ENCODE results near the gene CCDC91. TPM values are rescaled to one million over a fixed set of nuclear protein-coding genes. Genes with fewer than 3 reads are reported as not detected.
"Not testable (repeated sequence)": the region's sequence is repeated elsewhere in the genome, so short reads cannot be mapped to it uniquely, and the experiment has no call there.

CCDC91 gene
- total RNA-seq, 1 donor from 2014 or later, result 12.0 TPM

DNA sequence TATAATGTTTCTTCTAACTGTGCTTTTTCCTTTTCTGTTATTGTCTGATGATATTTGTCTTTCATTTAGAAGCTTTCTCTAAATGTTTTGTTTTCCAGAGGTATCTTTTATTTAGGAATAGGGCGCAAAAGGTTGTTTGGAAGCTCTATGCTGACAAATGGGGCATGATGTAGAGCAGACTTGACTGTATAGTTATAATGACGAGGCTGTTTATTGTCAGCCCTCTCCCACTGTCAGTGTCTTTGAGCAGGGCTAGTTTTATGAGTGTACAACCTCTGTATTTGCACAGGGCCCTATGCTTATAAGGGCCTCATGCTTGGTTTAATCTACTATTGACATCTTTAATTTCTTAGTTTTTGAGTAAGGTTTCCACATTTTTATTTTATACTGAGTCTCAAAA is 158.9 kb downstream of the CCDC91 start:
- Mint-ChIP-seq H3K27ac (no peak overlapping the region), H3K9me3 (peaks cover 9% of the 10 kb centered on the region), H3K36me3 (ENCODE audit: low read depth) (peaks cover 6% of the 10 kb centered on the region), H3K27me3 (no peaks in the 10 kb centered on the region), H3K4me3 (no peak overlapping the region), H3K4me1 (peaks cover 4% of the 10 kb centered on the region)
- intact Hi-C loops (cut with micrococcal nuclease), result no loop called here
- no peak for DNase-seq

- Mint-ChIP-seq H3K27me3 (no peaks in the 10 kb centered on the region), H3K27ac (no peak overlapping the region), H3K4me3 (no peak overlapping the region), H3K4me1 (peaks cover 4% of the 10 kb centered on the region), H3K9me3 (peaks cover 10% of the 10 kb centered on the region), H3K36me3 (ENCODE audit: low read depth) (peaks cover 6% of the 10 kb centered on the region)
- intact Hi-C loops (cut with micrococcal nuclease), result no loop called here
- no peak for DNase-seq
These were observed 160.2 kb downstream of the CCDC91 start for GRCh38 chr12:28350502-28350901.

GRCh38 chr12:28351414-28351813 is 161.2 kb downstream of the CCDC91 start:
- Mint-ChIP-seq H3K4me1 (peaks cover 4% of the 10 kb centered on the region), H3K27me3 (no peaks in the 10 kb centered on the region), H3K27ac (no peak overlapping the region), H3K36me3 (ENCODE audit: low read depth) (peaks cover 6% of the 10 kb centered on the region), H3K4me3 (no peak overlapping the region), H3K9me3 (peaks cover 10% of the 10 kb centered on the region)
- intact Hi-C loops (cut with micrococcal nuclease), result no loop called here
- no peak for DNase-seq

- intact Hi-C loops (cut with micrococcal nuclease), result no loop called here
- no peak for DNase-seq
- no peak overlapping the region for H3K27ac Mint-ChIP-seq
- peaks cover 6% of the 10 kb centered on the region for H3K36me3 Mint-ChIP-seq (ENCODE audit: low read depth)
- no peaks in the 10 kb centered on the region for H3K27me3 Mint-ChIP-seq
- peaks cover 10% of the 10 kb centered on the region for H3K9me3 Mint-ChIP-seq
- H3K4me1 Mint-ChIP-seq, result peaks cover 4% of the 10 kb centered on the region
- no peak overlapping the region for H3K4me3 Mint-ChIP-seq
These were observed 164.9 kb downstream of the CCDC91 start for GRCh38 chr12:28355161-28355560.

GRCh38 chr12:28360253-28360652 is 170.0 kb downstream of the CCDC91 start:
- Mint-ChIP-seq H3K9me3 (no peaks in the 10 kb centered on the region), H3K27ac (no peak overlapping the region), H3K27me3 (no peaks in the 10 kb centered on the region), H3K36me3 (ENCODE audit: low read depth) (peaks cover 2% of the 10 kb centered on the region), H3K4me3 (no peak overlapping the region), H3K4me1 (no peaks in the 10 kb centered on the region)
- DNase-seq, result no peak
- intact Hi-C loops (cut with micrococcal nuclease), result no loop called here

- DNase-seq, result no peak
- Mint-ChIP-seq H3K36me3 (ENCODE audit: low read depth) (peaks cover 34% of the 10 kb centered on the region), H3K9me3 (peaks cover 34% of the 10 kb centered on the region), H3K27me3 (no peaks in the 10 kb centered on the region), H3K4me3 (no peak overlapping the region), H3K4me1 (no peaks in the 10 kb centered on the region), H3K27ac (no peak overlapping the region)
- intact Hi-C loops (cut with micrococcal nuclease), result no loop called here
These were observed 177.1 kb downstream of the CCDC91 start for GRCh38 chr12:28367326-28367725.

GRCh38 chr12:28367993-28368392 is 177.7 kb downstream of the CCDC91 start:
- Mint-ChIP-seq H3K27me3 (no peaks in the 10 kb centered on the region), H3K4me3 (no peak overlapping the region), H3K4me1 (no peaks in the 10 kb centered on the region), H3K36me3 (ENCODE audit: low read depth) (peaks cover 34% of the 10 kb centered on the region), H3K27ac (no peak overlapping the region), H3K9me3 (peaks cover 34% of the 10 kb centered on the region)
- intact Hi-C loops (cut with micrococcal nuclease), result no loop called here
- no peak for DNase-seq

GRCh38 chr12:28369483-28369882 is 179.2 kb downstream of the CCDC91 start:
- Mint-ChIP-seq H3K27me3 (no peaks in the 10 kb centered on the region), H3K4me1 (no peaks in the 10 kb centered on the region), H3K36me3 (ENCODE audit: low read depth) (peaks cover 36% of the 10 kb centered on the region), H3K9me3 (peaks cover 42% of the 10 kb centered on the region), H3K4me3 (no peak overlapping the region), H3K27ac (no peak overlapping the region)
- intact Hi-C loops (cut with micrococcal nuclease), result no loop called here
- DNase-seq, result no peak

GRCh38 chr12:28374556-28374955 is 184.3 kb downstream of the CCDC91 start:
- intact Hi-C loops (cut with micrococcal nuclease), result no loop called here
- peaks cover 27% of the 10 kb centered on the region for H3K9me3 Mint-ChIP-seq
- no peaks in the 10 kb centered on the region for H3K27me3 Mint-ChIP-seq
- H3K4me3 Mint-ChIP-seq, result no peak overlapping the region
- H3K4me1 Mint-ChIP-seq, result peaks cover 1% of the 10 kb centered on the region
- peaks cover 16% of the 10 kb centered on the region for H3K36me3 Mint-ChIP-seq (ENCODE audit: low read depth)
- H3K27ac Mint-ChIP-seq, result no peak overlapping the region
- DNase-seq, result no peak

GRCh38 chr12:28378736-28379135 is 188.5 kb downstream of the CCDC91 start:
- Mint-ChIP-seq H3K4me3 (no peak overlapping the region), H3K27me3 (no peaks in the 10 kb centered on the region), H3K4me1 (peaks cover 1% of the 10 kb centered on the region), H3K27ac (no peak overlapping the region), H3K9me3 (peaks cover 6% of the 10 kb centered on the region), H3K36me3 (ENCODE audit: low read depth) (peaks cover 3% of the 10 kb centered on the region)
- intact Hi-C loops (cut with micrococcal nuclease), result no loop called here
- no peak for DNase-seq

GRCh38 chr12:28379779-28380178 is 189.5 kb downstream of the CCDC91 start:
- DNase-seq; H3K27ac Mint-ChIP-seq; H3K4me1 Mint-ChIP-seq; H3K36me3 Mint-ChIP-seq (ENCODE audit: low read depth); H3K9me3 Mint-ChIP-seq; intact Hi-C loops (cut with micrococcal nuclease); H3K27me3 Mint-ChIP-seq; H3K4me3 Mint-ChIP-seq: not testable (repeated sequence)

- no peak overlapping the region for H3K27ac Mint-ChIP-seq
- H3K27me3 Mint-ChIP-seq, result no peaks in the 10 kb centered on the region
- H3K9me3 Mint-ChIP-seq, result no peaks in the 10 kb centered on the region
- no peak for DNase-seq
- H3K4me1 Mint-ChIP-seq, result peaks cover 1% of the 10 kb centered on the region
- H3K4me3 Mint-ChIP-seq, result no peak overlapping the region
- peaks cover 2% of the 10 kb centered on the region for H3K36me3 Mint-ChIP-seq (ENCODE audit: low read depth)
- intact Hi-C loops (cut with micrococcal nuclease), result no loop called here
These were observed 193.1 kb downstream of the CCDC91 start for GRCh38 chr12:28383368-28383767.

GRCh38 chr12:28388879-28389278 is 198.6 kb downstream of the CCDC91 start:
- Mint-ChIP-seq H3K36me3 (ENCODE audit: low read depth) (peaks cover 4% of the 10 kb centered on the region), H3K9me3 (no peaks in the 10 kb centered on the region), H3K4me1 (no peaks in the 10 kb centered on the region), H3K4me3 (no peak overlapping the region), H3K27ac (no peak overlapping the region), H3K27me3 (no peaks in the 10 kb centered on the region)
- intact Hi-C loops (cut with micrococcal nuclease), result no loop called here
- DNase-seq, result no peak

- Mint-ChIP-seq H3K9me3 (no peaks in the 10 kb centered on the region), H3K27ac (no peak overlapping the region), H3K4me1 (no peaks in the 10 kb centered on the region), H3K27me3 (no peaks in the 10 kb centered on the region), H3K4me3 (no peak overlapping the region), H3K36me3 (ENCODE audit: low read depth) (peaks cover 4% of the 10 kb centered on the region)
- DNase-seq, result no peak
- intact Hi-C loops (cut with micrococcal nuclease), result no loop called here
These were observed 199.9 kb downstream of the CCDC91 start for GRCh38 chr12:28390206-28390605.

- H3K4me3 Mint-ChIP-seq, result no peak overlapping the region
- H3K27me3 Mint-ChIP-seq, result no peaks in the 10 kb centered on the region
- DNase-seq, result no peak
- no peak overlapping the region for H3K27ac Mint-ChIP-seq
- H3K4me1 Mint-ChIP-seq, result no peaks in the 10 kb centered on the region
- H3K9me3 Mint-ChIP-seq, result no peaks in the 10 kb centered on the region
- intact Hi-C loops (cut with micrococcal nuclease), result no loop called here
- peaks cover 6% of the 10 kb centered on the region for H3K36me3 Mint-ChIP-seq (ENCODE audit: low read depth)
These were observed 200.6 kb downstream of the CCDC91 start for GRCh38 chr12:28390761-28391385.

All from activated CD4-positive, alpha-beta T cell treated with anti-CD3 and anti-CD28 coated beads, Interleukin-2, amount 10 ng/mL, durations not matched to agents 24 days and 14 days (primary cell).